HG03460 (cell line): ENCODE measurements around the gene FREM2.

Experiments
- ATAC-seq: cut with Tn5 transposase; IDR thresholded peaks from one replicate; pipeline ENCODE4 v1.9.1; 2021; ENCODE audit not compliant: unreplicated experiment

The FREM2 gene

GRCh38 chr13:38821770-38822551 lies 135.1 kb downstream of the FREM2 start:
- no peak for ATAC-seq

GRCh38 chr13:38824342-38824741 lies 137.5 kb downstream of the FREM2 start:
- ATAC-seq = no peak

DNA sequence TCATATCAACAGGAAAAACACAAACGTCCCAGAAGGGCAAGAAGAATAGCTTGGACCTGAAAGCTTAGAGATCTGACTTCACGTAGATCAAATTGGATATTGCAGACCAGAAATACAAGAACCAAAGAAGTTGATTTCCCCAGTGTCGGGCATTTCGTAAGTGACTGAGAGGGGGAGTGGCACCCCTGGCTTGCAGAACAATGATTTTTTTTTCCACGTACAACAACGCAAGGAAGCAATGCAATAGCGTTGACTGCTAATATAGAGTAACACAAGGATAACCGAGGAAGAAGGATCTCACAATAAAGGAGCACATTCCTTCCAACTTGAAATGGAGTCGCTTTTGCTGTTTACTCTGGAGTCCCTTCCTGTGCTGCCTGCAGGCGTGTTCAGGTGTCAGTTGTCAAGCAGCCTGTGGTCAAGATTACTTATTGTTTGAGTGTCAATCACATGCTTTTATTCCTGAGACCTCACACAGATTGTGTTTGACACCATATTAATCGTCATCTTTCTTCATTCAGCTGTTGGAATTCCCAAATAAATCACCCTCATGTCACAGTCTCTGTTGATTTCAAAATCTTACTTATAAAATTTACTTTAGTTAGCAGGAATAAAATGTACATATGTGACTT lies 139.4 kb downstream of the FREM2 start:
- ATAC-seq = no peak

DNA sequence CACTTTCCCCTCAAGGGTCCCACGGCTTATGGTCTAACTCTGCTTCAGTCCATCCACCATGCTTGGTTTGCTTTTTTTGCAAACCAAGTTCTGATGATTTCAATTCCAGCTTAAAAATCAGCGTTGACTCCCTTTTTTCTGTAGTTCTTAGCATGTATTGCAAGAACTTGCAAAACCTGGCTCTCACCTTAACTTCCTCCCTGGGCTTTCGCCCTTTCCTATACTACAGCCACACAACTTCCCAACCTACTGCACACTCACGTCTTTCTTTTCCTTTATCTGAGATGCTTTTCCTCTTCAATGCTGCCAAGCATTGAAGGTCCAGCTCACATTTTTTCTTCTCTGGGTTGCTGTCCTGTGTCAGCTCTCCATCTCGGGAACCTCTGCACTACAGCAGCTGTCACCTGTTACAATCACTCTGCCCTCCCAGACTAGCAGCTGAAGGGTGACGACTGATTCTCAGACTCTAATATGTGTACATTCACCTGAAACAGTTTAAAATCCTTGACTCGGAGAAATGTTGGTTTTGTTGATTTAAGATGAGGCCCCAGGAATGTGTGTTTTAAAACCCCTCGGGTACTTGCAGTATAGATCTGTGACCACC lies 143.7 kb downstream of the FREM2 start:
- no peak for ATAC-seq

- ATAC-seq = no peak
Measured at GRCh38 chr13:38844581-38844980, 157.7 kb downstream of the FREM2 start.

- no peak for ATAC-seq
Measured at GRCh38 chr13:38848360-38848759, 161.5 kb downstream of the FREM2 start.

DNA sequence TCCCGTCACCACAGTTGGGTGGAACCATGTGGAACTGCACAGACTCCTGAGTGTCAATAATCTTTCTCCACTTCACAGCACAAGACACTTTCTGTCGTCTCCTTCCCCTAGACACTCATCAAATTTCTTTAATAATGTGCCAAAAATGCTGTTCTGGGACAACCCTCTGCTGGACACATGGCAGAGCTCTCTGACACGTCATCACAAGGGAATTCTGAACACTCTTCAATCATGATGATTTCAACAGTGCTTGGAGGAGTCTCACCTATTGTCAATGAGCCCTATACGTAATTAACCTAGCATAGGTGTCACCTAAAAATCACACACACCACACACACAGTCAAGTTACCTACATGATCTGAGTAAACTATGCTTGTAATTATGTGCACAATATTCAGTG lies 162.4 kb downstream of the FREM2 start:
- no peak for ATAC-seq

DNA sequence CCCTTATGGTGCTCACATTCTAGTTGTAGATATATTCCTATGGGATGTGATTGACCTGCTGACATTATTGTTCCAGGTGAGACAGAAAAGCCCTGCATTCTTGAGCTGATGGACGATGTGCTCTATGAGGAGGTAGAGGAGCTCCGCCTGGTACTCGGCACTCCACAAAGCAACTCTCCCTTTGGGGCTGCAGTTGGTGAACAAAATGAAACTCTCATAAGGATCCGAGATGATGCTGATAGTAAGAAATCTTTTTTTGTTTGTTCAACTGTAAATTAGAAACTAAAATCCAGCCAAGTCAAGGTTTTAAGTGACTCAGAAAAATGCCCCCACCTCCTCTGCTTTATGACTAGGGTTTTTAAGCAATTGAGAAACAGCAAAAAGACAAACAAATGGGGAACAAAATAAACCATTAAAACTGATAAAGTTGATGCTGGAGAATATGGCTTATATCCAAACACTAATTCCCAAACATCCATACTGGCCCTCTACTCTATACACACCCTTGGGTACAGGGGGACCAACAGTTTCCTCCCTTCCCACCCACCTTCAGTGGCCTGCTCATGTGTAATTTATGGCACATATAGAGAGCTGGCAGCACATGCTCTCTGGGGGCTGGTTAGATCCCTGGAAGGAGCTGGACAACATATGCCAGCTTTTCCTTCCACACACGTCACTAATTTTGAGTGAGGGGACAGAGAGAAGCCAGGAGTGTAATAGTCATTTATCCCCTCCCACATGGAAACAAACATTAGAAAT lies 164.2 kb downstream of the FREM2 start:
- no peak for ATAC-seq

GRCh38 chr13:38854226-38854625 lies 167.3 kb downstream of the FREM2 start:
- no peak for ATAC-seq

- ATAC-seq = no peak
Measured at GRCh38 chr13:38856065-38856464, 169.2 kb downstream of the FREM2 start.

GRCh38 chr13:38862443-38862842 lies 175.6 kb downstream of the FREM2 start:
- ATAC-seq = no peak

- ATAC-seq = no peak
Measured at GRCh38 chr13:38863536-38863935, 176.7 kb downstream of the FREM2 start.

GRCh38 chr13:38866649-38867048 lies 179.8 kb downstream of the FREM2 start:
- no peak for ATAC-seq

DNA sequence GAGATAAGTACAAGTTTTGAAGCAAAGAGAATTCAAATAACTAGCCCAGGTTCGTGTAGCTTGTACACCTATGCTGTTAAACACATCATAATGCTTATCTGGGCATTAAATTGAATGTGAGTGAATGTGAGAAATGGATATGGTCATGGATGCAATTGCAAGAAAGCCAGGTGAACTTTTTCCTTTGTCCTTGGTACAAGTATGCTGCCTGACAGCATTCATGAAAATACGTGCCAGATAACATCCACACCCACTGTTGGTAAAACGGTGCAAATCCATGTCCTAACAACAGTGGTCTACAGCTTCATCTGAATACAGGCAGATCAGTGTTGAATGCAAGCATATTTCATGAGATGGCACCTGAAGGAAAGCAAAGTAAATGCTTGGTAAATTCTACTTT lies 181.5 kb downstream of the FREM2 start:
- no peak for ATAC-seq

GRCh38 chr13:38868870-38869269 lies 182.0 kb downstream of the FREM2 start:
- no peak for ATAC-seq

- ATAC-seq = no peak
Measured at GRCh38 chr13:38871275-38871674, 184.4 kb downstream of the FREM2 start.

DNA sequence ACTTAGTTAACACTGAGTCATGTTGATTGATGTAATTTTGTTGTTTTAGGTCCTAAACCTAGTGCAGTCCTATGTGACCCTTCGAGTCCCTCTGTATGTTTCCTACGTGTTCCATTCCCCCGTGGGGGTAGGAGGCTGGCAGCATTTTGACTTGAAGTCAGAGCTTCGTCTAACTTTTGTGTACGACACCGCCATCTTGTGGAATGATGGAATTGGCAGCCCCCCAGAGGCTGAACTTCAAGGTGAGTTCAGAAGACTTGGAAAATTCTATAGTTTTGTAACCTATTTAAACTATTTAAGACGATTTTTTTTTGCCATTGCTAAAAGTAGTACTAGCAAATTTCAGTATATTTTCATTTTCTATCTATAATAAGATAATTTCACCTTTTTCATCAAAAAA lies 185.8 kb downstream of the FREM2 start:
- ATAC-seq = peak; percentile 56

DNA sequence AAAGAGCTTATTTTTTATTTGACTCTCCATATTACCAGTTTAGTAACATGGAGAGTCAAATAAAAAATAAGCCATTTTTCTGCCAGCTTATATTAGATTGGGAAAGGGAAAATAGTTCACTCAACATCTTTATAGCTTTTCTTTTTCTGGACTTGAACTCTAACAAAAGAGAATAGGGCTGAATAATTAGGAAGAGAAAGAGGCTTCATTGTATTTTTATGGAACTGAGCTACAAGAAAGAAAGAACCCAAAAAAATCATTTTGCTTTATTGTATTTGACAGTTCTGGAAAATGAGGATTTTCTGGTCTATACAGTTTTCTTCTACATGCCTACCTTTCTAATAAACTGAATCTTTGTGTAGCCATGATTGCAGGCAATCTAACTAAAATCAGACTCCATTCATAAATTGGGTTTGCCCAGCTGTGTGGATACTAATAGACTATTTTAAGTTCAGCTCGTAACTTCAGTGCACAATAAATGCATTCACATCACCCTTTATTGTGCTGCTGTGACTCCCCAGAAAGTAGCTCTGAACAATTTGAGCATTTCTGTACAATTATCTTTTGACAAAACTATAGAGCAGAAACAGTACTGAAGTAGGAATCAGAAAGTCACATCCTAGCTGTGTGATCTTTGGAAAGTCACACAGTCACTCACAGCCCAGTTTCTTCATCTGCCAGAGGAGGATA lies 188.5 kb downstream of the FREM2 start:
- ATAC-seq = no peak

GRCh38 chr13:38879278-38879677 lies 192.4 kb downstream of the FREM2 start:
- no peak for ATAC-seq

GRCh38 chr13:38879786-38880185 lies 192.9 kb downstream of the FREM2 start:
- no peak for ATAC-seq

DNA sequence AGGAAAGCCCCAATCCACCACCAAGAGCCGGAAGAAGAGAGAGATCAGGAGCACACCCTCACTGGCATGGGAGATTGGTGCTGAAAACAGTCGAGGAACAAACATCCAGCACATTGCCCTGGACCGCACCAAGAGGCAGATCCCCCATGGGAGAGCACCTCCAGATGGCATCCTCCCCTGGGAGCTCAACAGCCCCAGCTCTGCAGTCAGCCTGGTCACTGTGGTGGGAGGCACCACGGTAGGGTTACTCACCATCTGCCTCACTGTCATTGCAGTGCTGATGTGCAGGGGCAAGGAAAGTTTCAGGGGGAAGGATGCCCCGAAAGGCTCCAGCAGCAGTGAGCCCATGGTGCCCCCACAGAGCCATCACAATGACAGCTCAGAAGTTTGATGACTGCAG lies 193.5 kb downstream of the FREM2 start:
- no peak for ATAC-seq
